ENCODE results near the gene EDRF1.

Gene EDRF1

DNA sequence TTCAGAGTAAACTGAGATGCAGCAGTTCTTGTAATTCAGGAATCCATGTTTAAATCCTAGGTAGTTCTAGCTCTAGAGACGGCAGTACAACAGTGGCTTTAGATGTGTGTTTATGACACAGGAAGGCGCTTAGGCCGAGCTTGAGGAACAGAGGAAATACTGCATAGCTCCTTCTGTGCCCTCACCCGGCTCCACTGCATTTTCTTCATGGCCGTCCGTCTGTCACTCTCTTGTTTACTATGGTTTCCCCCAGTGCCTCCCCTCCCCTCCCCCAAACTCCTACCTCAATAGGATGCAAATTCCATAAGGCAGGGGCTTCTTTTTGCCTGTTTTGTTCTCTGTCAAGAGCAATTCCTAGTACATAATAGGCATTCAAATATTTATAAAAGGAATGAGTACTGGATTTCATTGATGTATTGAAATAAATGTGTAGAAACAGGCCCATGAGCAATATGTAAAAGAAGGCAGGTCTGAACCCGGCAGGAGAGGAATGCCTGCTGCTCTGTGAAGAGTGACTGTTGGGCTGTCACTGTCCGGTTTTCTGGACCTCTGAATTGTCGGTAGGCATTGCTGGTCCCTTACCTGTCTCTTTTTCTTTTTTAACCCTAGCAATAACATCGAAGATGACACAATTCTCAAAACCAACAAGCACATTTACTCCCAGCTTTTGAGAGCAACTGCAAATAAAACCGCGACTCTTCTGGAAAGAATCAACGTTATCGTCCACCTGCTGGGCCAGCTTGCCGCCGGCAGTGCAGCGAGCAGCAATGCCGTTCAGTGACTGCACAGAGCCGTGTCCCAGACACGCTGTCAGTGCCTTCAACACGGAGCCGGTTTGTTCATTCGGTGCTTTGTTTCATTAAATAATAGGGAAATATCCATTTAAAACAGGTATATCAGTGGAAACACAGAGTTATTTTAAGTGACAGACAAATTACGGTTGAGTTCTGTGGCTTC is 43.5 kb downstream of the EDRF1 start:
- DNase-seq, result no peak

DNA sequence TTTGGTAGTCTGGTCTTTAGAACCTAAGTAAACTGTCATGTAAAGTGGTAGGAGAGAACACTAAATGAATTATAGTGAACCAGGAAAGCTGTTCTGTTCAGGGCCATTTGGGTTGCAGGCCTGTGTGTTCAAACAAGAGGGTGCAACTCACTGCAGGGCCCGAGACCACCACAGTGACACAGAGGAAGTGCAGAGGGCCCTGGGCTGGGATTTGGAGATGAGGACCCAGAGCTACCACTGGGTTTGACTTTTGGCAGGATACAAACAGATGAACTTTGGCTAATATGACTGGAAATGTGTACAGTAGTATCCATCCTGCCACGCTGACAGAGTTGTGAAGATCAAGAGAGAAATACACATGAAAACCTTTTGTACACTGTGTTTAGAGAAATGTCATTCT is 46.3 kb downstream of the EDRF1 start:
- DNase-seq, result no peak

- no peak for DNase-seq
Measured at GRCh38 chr10:125766511-125766910, 47.0 kb downstream of the EDRF1 start.

DNA sequence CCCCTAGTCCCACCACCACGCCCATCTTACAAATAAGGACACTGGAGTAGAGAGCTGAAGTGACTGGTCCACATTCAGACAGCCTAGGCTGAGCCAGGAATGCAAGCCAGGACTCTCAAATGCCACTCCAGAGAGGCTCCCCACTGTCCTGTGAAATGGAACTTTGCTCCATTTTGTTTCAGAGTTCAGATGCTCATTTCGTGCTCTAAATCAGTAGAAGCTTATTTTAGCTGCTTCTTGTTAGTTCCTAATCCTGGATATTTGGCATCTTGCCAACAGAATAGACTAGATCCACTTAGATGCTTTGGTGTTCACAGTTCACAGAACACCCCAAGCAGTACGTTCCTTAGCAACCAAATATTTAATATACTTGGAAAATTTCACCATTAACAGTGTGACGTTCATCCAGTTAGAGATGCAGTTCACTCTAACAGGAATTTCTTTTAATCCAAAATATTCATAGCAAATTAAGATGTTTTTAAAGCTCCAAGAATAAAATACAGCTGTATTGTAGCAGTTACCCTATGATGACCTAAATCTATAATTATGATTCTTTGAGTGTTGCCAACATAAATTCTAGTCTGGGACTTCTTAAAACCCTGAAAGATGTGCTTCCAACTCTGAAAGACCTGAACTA is 48.8 kb downstream of the EDRF1 start:
- peak; percentile 21 for DNase-seq

GRCh38 chr10:125769175-125769574 is 49.7 kb downstream of the EDRF1 start:
- no peak for DNase-seq

- DNase-seq, result no peak
Measured at GRCh38 chr10:125770844-125771243, 51.3 kb downstream of the EDRF1 start.

DNA sequence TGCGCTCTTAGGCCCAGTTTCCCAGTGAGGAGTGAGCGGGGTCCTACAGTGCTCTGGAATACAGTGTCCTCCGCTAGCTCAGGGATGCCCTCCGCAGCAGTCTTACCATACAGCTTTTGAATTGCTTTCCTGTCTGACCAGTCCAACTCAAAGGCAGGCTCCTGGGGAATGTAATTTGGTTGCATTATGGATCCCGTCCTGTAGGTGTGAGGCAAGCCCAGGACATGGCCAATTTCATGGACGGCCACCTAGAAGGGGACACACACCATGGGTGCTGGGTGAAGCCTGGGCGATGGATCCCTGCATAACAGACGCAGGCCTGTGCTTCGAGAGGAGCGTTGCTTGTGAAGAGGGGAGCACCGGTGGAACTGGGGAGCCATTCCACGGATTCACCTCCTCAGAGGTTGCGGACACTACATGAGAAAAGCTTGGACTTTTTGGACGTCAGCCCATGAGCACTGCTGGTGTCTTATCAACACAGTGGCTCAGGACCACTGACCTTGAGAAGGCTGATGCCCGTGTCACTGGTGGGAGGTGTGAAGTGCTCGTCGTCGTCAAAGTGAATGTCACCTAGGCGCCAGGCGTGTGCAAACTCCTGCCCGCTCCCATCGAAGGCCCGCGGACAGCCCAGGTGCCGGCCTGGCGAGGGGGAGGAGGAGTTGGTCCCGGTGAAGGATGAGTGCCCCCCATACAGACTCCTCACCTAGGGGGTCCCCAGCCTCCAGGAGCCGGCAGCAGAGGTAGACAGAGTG is 52.8 kb downstream of the EDRF1 start:
- DNase-seq, result no peak

DNA sequence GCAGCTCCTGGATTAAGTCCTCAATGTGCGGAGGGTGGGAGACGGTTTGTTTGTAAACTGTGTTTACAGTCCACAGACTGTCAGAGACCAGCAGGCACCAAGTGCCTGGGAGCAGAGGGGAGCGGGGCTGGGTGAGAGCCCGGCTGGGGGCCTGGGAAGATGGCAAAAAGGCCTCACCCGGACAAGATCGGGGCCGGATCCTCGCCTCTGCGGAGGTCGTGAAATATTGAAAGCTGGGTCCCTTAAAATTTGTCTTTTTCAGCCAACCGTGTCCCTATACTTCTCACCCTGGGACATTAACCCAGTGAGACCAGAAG is 53.3 kb downstream of the EDRF1 start:
- no peak for DNase-seq

DNA sequence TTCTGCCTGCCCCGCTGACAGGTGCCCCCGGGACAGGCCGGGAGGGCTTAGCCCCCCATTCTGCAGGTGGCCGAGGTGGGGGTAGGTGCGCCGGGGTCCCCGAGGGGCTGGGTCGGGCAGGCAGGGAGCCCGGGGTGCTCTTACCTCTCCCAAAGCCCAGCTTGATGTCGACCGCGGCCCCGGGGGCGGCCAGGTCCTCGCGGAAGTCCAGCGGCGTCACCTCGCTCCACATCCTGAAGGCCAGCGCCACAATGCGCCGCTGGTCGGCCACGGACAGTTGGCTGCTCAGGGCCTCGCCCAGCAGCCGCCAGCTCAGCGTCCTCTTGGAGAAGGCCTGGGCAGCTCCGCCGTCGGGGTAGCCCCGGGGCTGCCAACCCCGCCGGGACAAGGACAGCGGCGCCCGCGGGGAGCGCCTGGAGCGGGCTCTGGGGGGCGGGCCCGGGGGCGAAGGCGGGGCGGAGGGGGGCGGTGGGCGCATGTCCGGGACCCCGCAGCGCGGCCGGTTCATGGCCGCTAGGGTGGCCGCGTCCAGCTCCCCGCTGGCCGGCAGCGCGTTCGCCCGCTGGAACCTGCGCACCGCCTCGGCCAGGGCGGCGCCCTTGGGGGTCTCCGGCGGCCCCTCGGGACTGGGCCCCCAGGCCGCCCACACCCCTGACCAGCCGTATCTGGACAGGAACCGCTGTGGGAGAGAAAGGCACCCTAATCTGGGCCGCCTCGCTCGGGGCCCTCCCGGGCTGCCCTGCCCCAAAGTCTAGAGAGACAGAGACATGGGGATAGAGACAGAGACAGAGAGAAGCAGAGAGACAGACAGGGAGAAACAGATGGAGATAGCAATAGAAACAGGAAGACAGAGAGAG is 54.4 kb downstream of the EDRF1 start:
- DNase-seq, result no peak

DNA sequence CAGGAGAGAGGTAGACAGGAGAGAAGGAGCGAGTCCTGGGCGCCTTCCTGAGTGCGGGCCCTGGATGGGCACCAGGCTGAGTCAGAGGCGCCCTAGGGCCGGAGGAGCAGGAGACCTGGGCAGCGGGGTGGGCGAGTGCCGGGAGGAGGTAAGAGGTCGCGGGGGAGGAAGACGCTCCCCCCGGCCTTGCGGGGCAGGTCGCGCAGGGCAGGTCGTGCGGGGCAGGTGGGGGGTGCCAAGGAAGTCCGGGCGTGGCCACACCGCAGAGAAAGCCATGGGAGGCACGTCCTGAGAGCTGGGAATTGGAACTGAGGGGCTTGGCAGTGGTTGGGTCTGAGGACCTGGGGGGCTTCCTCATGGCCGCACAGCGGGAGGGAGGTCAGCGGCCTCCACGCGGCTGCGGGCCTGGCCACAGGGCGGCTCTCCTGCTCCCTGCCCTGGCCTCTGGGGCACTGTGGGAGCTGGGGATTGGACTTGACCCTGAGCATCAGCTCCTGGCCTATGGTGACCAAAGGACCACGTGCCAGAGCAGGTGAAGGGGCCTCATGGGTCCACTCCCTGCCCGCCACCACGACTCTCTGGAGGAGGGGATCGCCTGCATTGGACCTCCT is 55.2 kb downstream of the EDRF1 start:
- no peak for DNase-seq

- DNase-seq, result no peak
Measured at GRCh38 chr10:125775491-125776106, 56.1 kb downstream of the EDRF1 start, which contains the start of gene MMP21. Gene MMP21 (minus strand): TSS chr10:125775821. CDS start chr10:125775821, 0 bp downstream.

DNA sequence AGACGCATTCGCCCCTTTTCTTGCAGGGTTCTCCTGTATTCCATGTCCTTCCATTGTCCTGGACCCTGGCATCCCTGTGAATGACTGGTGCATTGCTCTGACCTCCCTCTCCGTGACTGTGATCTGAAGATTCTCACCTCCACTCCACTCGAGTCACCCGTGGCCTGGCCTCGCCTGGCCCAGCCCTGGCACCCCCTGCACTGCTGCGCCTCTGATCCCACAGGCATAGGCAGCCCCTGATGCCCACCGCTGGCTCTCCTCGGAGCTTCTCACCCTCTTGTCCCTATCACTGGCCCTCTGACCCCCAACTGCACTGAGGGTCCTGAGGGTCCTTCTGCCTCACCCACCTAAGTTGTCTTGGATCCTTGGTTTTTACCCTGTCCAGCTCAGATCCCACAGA is 58.3 kb downstream of the EDRF1 start:
- no peak for DNase-seq

DNA sequence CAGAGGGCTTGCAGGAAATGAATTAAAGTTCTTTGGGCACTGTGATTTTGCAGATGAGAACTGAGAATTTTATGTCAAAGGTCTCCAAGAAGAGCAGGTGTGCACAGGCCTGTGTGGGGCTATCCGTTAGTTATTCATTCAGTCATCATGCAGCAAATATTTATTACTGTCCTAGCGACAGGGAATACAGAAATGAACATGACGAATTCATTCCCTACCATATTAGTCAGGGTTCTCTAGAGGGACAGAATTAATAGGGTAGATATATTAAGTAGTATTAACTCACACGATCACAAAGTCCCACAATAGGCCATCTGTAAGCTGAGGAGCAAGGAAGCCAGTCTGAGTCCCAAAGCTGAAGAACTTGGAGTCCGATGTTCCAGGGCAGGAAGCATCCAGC is 59.0 kb downstream of the EDRF1 start:
- DNase-seq, result no peak

DNA sequence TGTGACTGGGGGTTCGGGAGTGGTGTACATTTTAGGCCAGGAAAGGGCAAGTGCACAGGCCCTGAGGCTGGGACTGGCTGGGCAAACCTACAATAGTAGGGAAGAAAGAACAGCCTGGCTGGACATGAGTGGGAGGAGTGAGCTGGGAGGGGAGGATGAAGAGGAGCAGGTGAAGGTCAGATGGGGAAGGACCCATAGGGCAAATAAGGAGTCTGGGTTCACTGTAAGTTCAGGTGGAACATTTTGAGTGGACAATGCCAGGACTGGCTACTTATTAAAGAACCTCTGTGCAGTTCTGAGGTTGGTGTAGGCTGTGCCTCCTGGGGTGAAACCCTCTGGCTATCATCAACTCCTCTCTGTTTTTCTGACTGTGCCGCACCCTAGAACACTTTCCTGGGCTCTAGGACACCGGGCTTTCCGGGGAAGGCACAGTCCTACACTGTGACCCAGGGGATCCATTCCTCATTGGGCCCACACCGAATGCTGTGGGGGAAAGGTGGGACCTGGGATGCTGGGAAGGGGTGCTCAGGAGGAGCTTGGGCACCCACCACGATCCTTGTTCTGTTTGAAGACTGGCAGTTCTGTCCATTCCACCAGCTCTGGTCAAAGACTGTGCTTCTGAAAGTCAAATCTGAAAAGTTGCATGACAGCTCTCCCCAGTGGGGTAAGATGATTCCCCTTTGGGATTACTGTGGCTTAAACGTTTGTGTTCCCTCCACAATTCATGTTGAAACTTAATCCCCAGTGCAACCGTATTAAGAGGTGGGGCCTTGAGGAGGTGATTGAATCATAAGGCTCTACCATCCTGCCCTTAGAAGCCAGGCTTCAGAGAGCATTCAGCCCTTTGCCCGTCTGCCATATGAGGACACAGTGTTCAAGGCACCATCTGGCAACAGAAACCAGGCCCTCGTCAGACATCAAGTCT is 60.2 kb downstream of the EDRF1 start:
- no peak for DNase-seq

DNA sequence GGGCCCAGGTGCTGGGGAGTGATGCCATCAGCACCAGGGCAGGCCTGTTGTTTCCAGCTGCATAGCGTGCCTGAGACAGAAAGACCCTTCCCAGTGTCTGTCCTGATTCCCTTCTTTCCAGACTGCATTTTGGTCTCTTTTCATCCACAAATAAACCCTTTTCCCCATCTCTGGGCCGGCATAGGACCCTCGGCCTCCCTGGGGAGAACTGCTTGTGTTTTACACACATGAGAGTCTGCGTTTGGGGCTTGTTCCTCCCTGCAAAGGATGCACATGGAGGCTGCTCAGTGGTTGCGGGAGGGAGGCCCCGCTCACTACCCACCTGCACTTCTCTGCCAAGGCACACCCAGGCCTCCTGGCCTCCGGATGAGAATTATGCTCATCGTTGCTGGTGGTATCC is 61.9 kb downstream of the EDRF1 start:
- no peak for DNase-seq

DNA sequence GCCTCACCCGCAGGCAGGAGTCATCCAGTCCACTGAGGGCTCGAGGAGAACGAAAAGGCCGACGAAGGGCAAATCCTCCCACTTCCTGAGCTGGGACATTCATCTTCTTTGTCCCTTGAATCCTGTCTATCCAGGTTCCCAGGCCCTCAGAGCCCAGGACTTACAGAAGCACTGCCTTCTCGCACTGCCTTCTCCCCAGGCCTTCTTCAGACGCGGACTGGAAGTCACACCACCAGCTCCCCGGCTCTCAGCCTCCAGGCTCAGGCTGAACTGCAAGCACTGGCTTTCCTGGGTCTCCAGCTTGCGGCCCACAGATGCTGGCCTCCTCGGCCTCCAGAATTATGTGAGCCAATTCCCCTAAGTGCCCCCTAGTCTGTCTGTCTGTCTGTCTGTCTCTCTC is 62.5 kb downstream of the EDRF1 start:
- DNase-seq, result no peak

DNA sequence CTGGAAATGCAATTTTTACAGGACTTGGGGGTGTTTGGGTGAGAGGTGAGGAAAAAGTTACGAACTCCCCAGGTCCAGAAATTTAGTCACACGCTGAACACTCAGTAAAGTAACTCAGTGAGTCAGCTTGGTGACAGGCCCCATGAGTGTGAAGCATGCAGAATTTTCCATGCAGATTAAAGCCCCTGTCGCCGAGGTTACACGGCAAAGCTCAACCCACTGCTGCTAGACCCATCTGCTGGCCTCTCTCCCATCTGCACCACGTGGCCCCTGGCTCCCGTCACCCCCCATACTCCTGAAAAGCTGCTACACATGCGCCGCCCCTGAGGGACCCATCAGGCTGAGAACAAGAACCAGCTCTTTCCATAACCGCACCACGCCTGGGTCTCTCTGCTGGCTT is 63.1 kb downstream of the EDRF1 start:
- DNase-seq, result peak; percentile 12

DNA sequence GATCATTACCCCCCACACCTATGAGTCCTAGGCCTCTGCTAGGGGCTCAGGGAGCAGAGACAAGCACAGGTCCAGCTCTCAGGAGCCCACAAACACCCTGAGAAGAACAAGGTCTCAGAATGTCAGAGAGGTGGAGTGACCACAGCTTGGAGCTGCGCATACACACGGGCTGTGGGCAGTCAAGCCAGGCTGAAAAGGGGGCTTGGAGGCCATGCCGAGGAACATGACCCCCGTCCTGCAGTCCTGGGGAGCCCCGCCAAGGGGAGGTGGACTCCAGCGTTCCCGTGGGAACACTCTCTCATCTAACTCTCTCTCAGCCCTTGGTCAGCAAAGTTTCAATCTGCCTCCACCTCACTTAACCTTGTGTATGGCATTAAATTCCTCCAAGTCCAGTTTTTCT is 63.9 kb downstream of the EDRF1 start:
- DNase-seq, result no peak

DNA sequence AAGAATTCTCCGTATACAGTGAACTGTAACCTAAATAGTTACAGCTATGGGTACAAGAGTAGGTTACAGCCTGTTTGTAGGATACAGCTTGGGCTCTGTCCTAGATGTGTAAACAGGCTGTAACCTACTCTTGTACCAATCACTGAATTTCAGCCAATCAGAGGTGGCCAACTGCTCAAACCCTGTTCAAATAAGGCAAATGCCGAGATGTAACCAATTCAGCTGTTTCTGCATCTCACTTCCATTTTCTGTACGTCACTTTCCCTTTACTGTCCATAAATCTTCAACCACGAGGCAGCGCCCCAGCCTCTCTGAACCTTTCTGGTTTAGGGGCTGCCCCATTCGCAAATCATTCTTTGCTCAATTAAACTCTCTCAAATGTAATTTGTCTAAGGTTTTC is 64.4 kb downstream of the EDRF1 start:
- DNase-seq, result peak; percentile 3

DNA sequence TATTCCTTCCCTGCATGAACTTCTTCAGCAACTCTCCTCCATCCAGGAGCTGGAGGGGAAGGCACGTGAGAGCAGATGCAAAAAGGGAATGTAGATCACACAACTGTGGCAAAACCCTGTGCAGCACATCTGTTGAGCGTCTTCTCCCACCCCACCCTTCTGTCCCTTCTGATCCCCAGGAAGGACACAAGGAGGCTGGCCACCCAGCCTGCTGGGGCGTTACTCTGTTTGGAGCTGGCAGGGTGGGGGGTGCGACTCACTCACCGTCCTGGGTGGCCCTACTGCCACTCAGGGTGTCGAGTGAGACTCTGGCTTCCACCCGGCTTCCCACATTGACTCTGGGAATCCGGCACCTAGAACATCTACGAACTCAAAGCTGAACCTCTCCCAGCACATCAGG is 66.3 kb downstream of the EDRF1 start:
- no peak for DNase-seq
